Upper lobe of right lung (tissue), 1 donor: ENCODE results near the gene KCNJ2. TPM values are rescaled to one million over a fixed set of nuclear protein-coding genes. Genes with fewer than 3 reads are reported as not detected.

ENCODE experiments used
- ATAC-seq: fragments of 200-7000 bp; cut with Tn5 transposase; one replicate; pipeline ENCODE4 v1.9.1; 2020; ENCODE audit warnings: mild to moderate bottlenecking, moderate library complexity
- DNase-seq: peaks from one replicate; pipeline ENCODE4 v3.0.0-alpha.2; 2020
- H3K27ac ChIP-seq: fragments of 200-600 bp; one replicate; pipeline ENCODE4 v1.8.0; 2022
- H3K27me3 ChIP-seq: fragments of 200-600 bp; one replicate; pipeline ENCODE4 v1.8.0; 2022; ENCODE audit warnings: mild to moderate bottlenecking
- H3K36me3 ChIP-seq: fragments of 200-600 bp; one replicate; pipeline ENCODE4 v1.8.0; 2022
- H3K4me1 ChIP-seq: fragments of 200-600 bp; one replicate; pipeline ENCODE4 v1.8.0; 2022
- H3K4me3 ChIP-seq: fragments of 200-600 bp; one replicate; pipeline ENCODE4 v1.8.0; 2022; ENCODE audit warnings: mild to moderate bottlenecking
- H3K9me3 ChIP-seq: fragments of 200-600 bp; one replicate; pipeline ENCODE4 v1.8.0; 2022
- intact Hi-C: fragments of 100-400 bp; cut with DNase I; formaldehyde crosslinking; loops from one replicate; pipeline ENCODE4 v1.11.0; 2022
- total RNA-seq: library from RNA; stranded (reverse); fragmentation: NEBNext Ultra II Directional; extraction: Animal tissue kit (Norgen Biotek cat#: 25700); gene quantifications from one replicate; pipeline ENCODE4 v1.2.1, GENCODE V29; 2021
- TF ChIP-seq, protein P1 (sequence below): fragments of 200-600 bp; IDR thresholded peaks from one replicate; pipeline ENCODE4 v1.8.0; 2022; ENCODE audit warnings: antibody characterized with exemption
- donor health status: DM: no; HTN: yes; CAD: no; lungs with severe emphysema.

KCNJ2 gene
- total RNA-seq, 1 donor from 2014 or later, result 18.1 TPM

DNA sequence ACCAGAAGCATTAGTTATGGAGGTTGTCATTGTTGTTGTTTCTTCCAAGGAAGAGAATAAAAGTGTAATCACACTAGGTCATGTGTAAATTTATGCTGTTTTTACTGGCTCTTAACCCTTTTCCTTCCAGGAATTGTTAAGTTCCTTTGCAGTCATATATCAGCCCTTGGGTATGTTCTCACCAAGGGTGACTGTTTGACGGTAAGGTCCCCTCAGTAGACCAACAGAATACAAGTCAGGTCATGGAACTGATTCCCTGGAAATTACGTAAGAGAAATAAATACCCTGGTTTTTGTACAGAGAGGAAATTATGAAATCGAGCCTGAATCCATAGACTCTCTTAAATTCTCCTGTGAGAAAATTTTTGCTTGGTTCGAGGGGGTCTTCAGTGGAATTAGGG is 11.2 kb upstream of the KCNJ2 start:
- no peak overlapping the region for H3K4me3 ChIP-seq
- no peaks in the 10 kb centered on the region for H3K4me1 ChIP-seq
- intact Hi-C loops, result no loop called here
- H3K9me3 ChIP-seq, result no peaks in the 10 kb centered on the region
- H3K27me3 ChIP-seq, result no peaks in the 10 kb centered on the region
- no peaks in the 10 kb centered on the region for H3K36me3 ChIP-seq
- TF ChIP-seq, protein P1, sequence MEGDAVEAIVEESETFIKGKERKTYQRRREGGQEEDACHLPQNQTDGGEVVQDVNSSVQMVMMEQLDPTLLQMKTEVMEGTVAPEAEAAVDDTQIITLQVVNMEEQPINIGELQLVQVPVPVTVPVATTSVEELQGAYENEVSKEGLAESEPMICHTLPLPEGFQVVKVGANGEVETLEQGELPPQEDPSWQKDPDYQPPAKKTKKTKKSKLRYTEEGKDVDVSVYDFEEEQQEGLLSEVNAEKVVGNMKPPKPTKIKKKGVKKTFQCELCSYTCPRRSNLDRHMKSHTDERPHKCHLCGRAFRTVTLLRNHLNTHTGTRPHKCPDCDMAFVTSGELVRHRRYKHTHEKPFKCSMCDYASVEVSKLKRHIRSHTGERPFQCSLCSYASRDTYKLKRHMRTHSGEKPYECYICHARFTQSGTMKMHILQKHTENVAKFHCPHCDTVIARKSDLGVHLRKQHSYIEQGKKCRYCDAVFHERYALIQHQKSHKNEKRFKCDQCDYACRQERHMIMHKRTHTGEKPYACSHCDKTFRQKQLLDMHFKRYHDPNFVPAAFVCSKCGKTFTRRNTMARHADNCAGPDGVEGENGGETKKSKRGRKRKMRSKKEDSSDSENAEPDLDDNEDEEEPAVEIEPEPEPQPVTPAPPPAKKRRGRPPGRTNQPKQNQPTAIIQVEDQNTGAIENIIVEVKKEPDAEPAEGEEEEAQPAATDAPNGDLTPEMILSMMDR, result no peak
- H3K27ac ChIP-seq, result no peak overlapping the region
- ATAC-seq (no peak), DNase-seq (no peak)

DNA sequence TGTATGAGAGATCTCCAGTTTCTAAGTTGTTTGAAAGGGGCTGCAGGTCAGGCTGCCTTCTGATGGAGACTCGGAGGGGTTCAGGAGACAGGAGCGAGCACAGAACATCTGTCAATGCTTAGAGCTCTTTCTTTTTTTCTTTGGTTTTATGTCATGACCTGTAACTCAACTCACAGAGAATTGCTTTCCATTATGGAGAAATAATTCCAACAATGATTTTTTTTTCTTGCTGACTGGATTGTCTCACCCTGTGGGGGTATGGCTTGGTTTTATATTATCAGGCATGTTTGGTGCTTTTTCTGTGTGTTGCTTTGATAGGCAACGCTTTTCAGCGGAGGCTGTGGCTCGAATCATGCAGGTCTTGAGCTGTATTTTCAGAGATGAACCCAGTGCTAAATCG is 10.7 kb upstream of the KCNJ2 start:
- Histone ChIP-seq H3K27me3 (no peaks in the 10 kb centered on the region), H3K9me3 (no peaks in the 10 kb centered on the region), H3K27ac (no peak overlapping the region), H3K36me3 (no peaks in the 10 kb centered on the region), H3K4me1 (no peaks in the 10 kb centered on the region), H3K4me3 (no peak overlapping the region)
- ATAC-seq (no peak), DNase-seq (no peak)
- intact Hi-C loops, result no loop called here
- TF ChIP-seq, protein P1, result no peak

DNA sequence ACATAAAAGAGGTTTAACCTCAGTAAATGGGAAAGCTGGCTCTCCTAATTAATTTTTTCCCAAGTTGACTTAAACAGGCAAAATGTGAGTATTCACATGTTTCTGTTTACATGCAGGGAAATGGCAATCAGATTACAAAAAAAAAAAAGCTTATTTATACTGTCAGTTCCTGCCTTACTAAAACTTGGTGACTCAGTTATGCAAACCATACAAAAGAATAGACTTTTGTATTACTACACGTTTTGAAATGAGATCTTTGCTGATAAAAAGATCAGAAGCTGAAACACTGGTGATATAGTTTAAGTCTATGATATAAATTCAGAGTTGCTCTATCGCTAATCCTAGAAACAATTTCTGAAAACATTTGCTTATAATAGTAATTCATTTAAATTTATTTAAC is 9.4 kb upstream of the KCNJ2 start:
- ATAC-seq (no peak), DNase-seq (no peak)
- intact Hi-C loops, result no loop called here
- Histone ChIP-seq H3K4me1 (no peaks in the 10 kb centered on the region), H3K27ac (no peak overlapping the region), H3K27me3 (no peaks in the 10 kb centered on the region), H3K36me3 (no peaks in the 10 kb centered on the region), H3K4me3 (no peak overlapping the region), H3K9me3 (no peaks in the 10 kb centered on the region)
- TF ChIP-seq, protein P1, result no peak

DNA sequence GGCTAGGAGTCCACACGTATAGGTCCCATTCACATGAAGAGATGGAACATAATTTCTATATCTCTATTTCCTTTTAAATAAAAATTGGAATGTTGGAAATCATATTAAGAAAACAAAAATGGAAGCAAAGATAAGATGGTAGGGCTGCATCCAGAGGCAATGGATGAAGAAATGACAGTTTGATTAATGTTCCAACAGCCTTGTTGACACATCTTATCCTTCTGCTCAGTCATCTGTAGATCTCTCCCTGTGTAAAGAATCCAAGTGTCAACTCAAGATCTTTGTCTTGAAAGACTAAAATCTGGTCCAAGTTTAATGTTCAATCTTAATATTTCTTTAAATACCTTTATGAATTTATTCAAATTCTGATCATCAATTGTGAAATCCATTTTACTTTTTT is 7.8 kb upstream of the KCNJ2 start:
- DNase-seq (no peak), ATAC-seq (no peak)
- TF ChIP-seq, protein P1, result no peak
- Histone ChIP-seq H3K27ac (no peak overlapping the region), H3K36me3 (no peaks in the 10 kb centered on the region), H3K27me3 (no peaks in the 10 kb centered on the region), H3K4me3 (no peak overlapping the region), H3K4me1 (no peaks in the 10 kb centered on the region), H3K9me3 (no peaks in the 10 kb centered on the region)
- intact Hi-C loops, result no loop called here

DNA sequence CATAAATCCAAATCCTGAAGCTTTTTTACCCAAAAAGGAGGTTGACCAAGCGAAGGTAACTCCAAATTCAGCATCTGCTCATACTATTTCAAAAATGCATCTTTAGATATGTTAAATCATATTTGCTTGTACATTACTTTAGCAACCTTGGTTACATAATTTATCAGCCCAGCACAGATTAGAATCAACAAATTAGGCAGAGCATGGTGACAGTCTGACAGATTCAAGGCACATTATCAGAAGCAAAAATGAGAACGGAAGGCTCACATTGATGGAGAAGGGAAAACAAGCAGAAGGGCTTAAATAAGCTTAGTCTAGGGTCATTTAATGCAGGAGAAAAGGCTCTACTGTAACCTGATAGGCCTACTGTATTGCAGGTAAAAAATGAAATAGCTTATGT is 3.9 kb upstream of the KCNJ2 start:
- DNase-seq, result no peak
- intact Hi-C loops, result no loop called here
- no peaks in the 10 kb centered on the region for H3K9me3 ChIP-seq
- TF ChIP-seq, protein P1, result no peak
- no peak for ATAC-seq
- H3K27me3 ChIP-seq, result no peaks in the 10 kb centered on the region
- no peaks in the 10 kb centered on the region for H3K4me1 ChIP-seq
- no peak overlapping the region for H3K4me3 ChIP-seq
- H3K36me3 ChIP-seq, result no peaks in the 10 kb centered on the region
- no peak overlapping the region for H3K27ac ChIP-seq

DNA sequence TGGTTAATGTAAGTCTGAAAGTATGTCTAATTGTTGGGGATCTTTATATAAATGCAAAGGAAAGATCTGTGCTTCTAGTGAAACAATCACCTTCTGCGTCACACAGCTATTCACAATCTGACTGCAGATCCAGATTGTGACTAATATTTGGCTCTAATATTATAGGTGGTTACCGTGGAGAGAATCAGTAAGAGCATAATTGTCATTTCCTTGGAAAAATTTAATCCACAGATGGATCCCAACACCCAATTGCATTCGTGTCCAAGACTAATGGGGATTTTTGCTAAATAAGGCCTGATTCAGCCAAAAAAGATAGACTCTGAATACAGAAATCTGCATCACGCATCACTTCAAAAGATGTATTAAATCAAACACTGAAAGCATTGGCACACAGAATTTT is 2.7 kb upstream of the KCNJ2 start:
- H3K27me3 ChIP-seq, result no peaks in the 10 kb centered on the region
- TF ChIP-seq, protein P1, result no peak
- ATAC-seq, result no peak
- no peaks in the 10 kb centered on the region for H3K36me3 ChIP-seq
- DNase-seq, result no peak
- intact Hi-C loops, result no loop called here
- no peaks in the 10 kb centered on the region for H3K4me1 ChIP-seq
- no peaks in the 10 kb centered on the region for H3K9me3 ChIP-seq
- H3K4me3 ChIP-seq, result no peak overlapping the region
- H3K27ac ChIP-seq, result no peak overlapping the region
